GM12878 (cell line): ENCODE measurements around the gene FLT4. TPM values are rescaled to one million over a fixed set of nuclear protein-coding genes. Genes with fewer than 3 reads are reported as not detected.

Experiments
- ATAC-seq: fragments of 200-7000 bp; cut with Tn5 transposase; 3 replicates; pipeline ENCODE4 v1.9.1; 2020; ENCODE audit warnings: mild to moderate bottlenecking, moderate library complexity
- BruUV-seq: library from RNA; stranded (reverse); fragments of 400-500 nt; replicated peaks from 2 replicates; lab custom pipeline; 2021; lab: Mats Ljungman, UMichigan
- CTCF ChIA-PET: fragments of 300-600 bp; sonication (Branson Sonifier 250); formaldehyde crosslinking; extraction: SDS; loops from one replicate; lab custom pipeline; 2021; ENCODE audit warnings: inconsistent platforms; lab: Yijun Ruan, JAX
- POLR2A ChIA-PET: fragments of 350-600 bp; formaldehyde crosslinking; extraction: SDS; loops from one replicate; lab custom pipeline; 2021; ENCODE audit warnings: inconsistent platforms; lab: Charles Lee
- RAD21 ChIA-PET: fragments of 300-600 bp; sonication (Branson Sonifier 250); formaldehyde crosslinking; loops from one replicate; lab custom pipeline; 2023; ENCODE audit warnings: antibody characterized with exemption; ENCODE audit not compliant: unreplicated experiment; lab: Charles Lee
- SMC1A ChIA-PET: fragments of 300-600 bp; sonication (Branson Sonifier 250); formaldehyde crosslinking; loops from one replicate; lab custom pipeline; 2023; ENCODE audit not compliant: unreplicated experiment, uncharacterized antibody; lab: Charles Lee
- DNase-seq: peaks from one replicate; pipeline ENCODE4 v3.0.0-alpha.2; 2011; ENCODE audit warnings: low read depth, low spot score
- FAIRE-seq: peaks from 3 replicates; lab custom pipeline; 2011; peaks lifted over from hg19 to GRCh38; lab: Jason Lieb, UNC
- H2AFZ ChIP-seq: 2 replicates; pipeline ENCODE4 v1.6.0; 2011; ENCODE audit warnings: low read depth, low read length, control low read depth; ENCODE audit not compliant: control insufficient read depth
- H3K27ac ChIP-seq: 2 replicates; pipeline ENCODE4 v1.5.1; 2011; ENCODE audit warnings: control low read depth; ENCODE audit not compliant: control insufficient read depth, insufficient read depth
- H3K27me3 ChIP-seq, 2 experiments: replicated peaks in 1 of 2; 2 replicates each; pipeline versions ENCODE4 v1.6.0 to v1.6.1; 2011; ENCODE audit warnings: low read length in 1 of 2; ENCODE audit not compliant: control insufficient read depth in 2 of 2, insufficient read depth in 2 of 2
- H3K36me3 ChIP-seq, 2 experiments: 2 replicates each; pipeline ENCODE4 v1.5.1; 2011; ENCODE audit warnings: low read length in 1 of 2; ENCODE audit not compliant: control insufficient read depth in 2 of 2, insufficient read depth in 2 of 2
- H3K4me1 ChIP-seq: 2 replicates; pipeline ENCODE4 v1.6.1; 2011; ENCODE audit warnings: mild to moderate bottlenecking, low read length, moderate library complexity, mixed read lengths; ENCODE audit not compliant: control insufficient read depth, insufficient read depth
- H3K4me2 ChIP-seq: 2 replicates; pipeline ENCODE4 v1.6.0; 2011; ENCODE audit warnings: control low read depth; ENCODE audit not compliant: control insufficient read depth, insufficient read depth
- H3K4me3 ChIP-seq: fragments of 200-600 bp; sonication (generic); 2 replicates; pipeline ENCODE4 v1.5.1; 2016
- H3K79me2 ChIP-seq: 2 replicates; pipeline ENCODE4 v1.6.0; 2011; ENCODE audit warnings: low read length; ENCODE audit not compliant: control insufficient read depth, insufficient read depth
- H3K9ac ChIP-seq: 2 replicates; pipeline ENCODE4 v1.8.0; 2011; ENCODE audit warnings: low read length, control low read depth, mixed read lengths; ENCODE audit not compliant: control insufficient read depth, insufficient read depth
- H3K9me3 ChIP-seq: replicated peaks from 3 replicates; pipeline ENCODE4 v1.5.1; 2011; ENCODE audit warnings: mild to moderate bottlenecking, low read length; ENCODE audit not compliant: control insufficient read depth, insufficient read depth
- H4K20me1 ChIP-seq: 2 replicates; pipeline ENCODE4 v1.6.0; 2011; ENCODE audit not compliant: control insufficient read depth, insufficient read depth
- MEF2A ChIP-seq: IDR thresholded peaks from 2 replicates; pipeline ENCODE4 v1.6.1; 2011; ENCODE audit warnings: low read depth, mild to moderate bottlenecking, low read length, moderate library complexity; ENCODE audit not compliant: insufficient read depth
- SUZ12 ChIP-seq: fragments of 200-600 bp; sonication (generic); IDR thresholded peaks from one replicate; pipeline ENCODE4 v1.6.1; 2018; ENCODE audit warnings: antibody characterized with exemption, mild to moderate bottlenecking; ENCODE audit not compliant: unreplicated experiment
- ZNF592 ChIP-seq: fragments of 450-650 bp; IDR thresholded peaks from 2 replicates; pipeline ENCODE4 v1.6.1; 2017; ENCODE audit warnings: mild to moderate bottlenecking, moderate library complexity
- WGBS: methylation state at CpG from one replicate; pipeline ENCODE4 v1.1.6; 2016; ENCODE audit warnings: low lambda C conversion rate; ENCODE audit not compliant: insufficient replicate concordance, insufficient coverage; ENCODE audit errors: missing lambda C conversion rate; 5-methylcytosine and 5-hydroxymethylcytosine counted together
- in situ Hi-C: fragments of 300-500 bp; cut with MboI; formaldehyde crosslinking; loops from 9 replicates; pipeline ENCODE4 v1.14.3; 2018; ENCODE audit warnings: mixed read lengths
- intact Hi-C: fragments of 100-400 bp; cut with micrococcal nuclease; formaldehyde crosslinking; loops from one replicate; pipeline ENCODE4 v1.14.2; 2022; ENCODE audit not compliant: unreplicated experiment
- polyA plus RNA-seq, 11 experiments: library from polyadenylated mRNA; depleted of rRNA in 4 of 11; unstranded in 6 of 11; stranded (reverse) in 5 of 11; fragments of >200 nt; fragmentation: Nextera tagmentation in 4 of 11; fragmentation: Illumina TruSeq in 1 of 11; extraction: Ambion mirVana in 4 of 11; extraction: Trizol in 1 of 11; gene quantifications; 1 replicate in 1 of 11; 2 replicates in 10 of 11; pipeline versions ENCODE4 v1.2.1 to v1.2.3, GENCODE V29; 2011 to 2016; ENCODE audit warnings: inconsistent platforms in 2 of 11, missing spikeins in 2 of 11, low read depth in 1 of 11
- total RNA-seq, 4 experiments: library from RNA; depleted of rRNA in 3 of 4; stranded (reverse); fragments of >200 nt in 3 of 4; fragmentation: Illumina TruSeq in 1 of 4; extraction: Trizol in 1 of 4; gene quantifications; 2 replicates each; pipeline versions ENCODE4 v1.2.1 to v1.2.3, GENCODE V29; 2013 to 2021

FLT4 gene
- total and polyA plus RNA-seq, 10 of the 15 experiments (the other 5 are each of a cell fraction or from before 2014, with no cell fraction given): 0.18 TPM; not detected in 9

- no TSS peak for BruUV-seq
- POLR2A ChIA-PET: no interaction called here
- Histone ChIP-seq H3K4me1 (no peaks in the 10 kb centered on the region), H3K9me3 (no peaks in the 10 kb centered on the region), H3K36me3 (no peaks in the 10 kb centered on the region), H3K4me3 (no peak overlapping the region)
- intact Hi-C loops: no loop called here
- CTCF ChIA-PET: no interaction called here
- in situ Hi-C loops: no loop called here
- no peak for FAIRE-seq
- SMC1A ChIA-PET: no interaction called here
- TF ChIP-seq MEF2A (no peak), ZNF592 (no peak), SUZ12 (no peak)
- TF ChIP-seq, all 136 proteins: peak for 0
- no peak overlapping the region for H3K9ac ChIP-seq
- no peak for ATAC-seq
- no peak overlapping the region for H3K4me2 ChIP-seq
- H3K79me2 ChIP-seq: no peaks in the 10 kb centered on the region
- 79% methylated on average over 15 of the region's 15 CpGs for WGBS
- H4K20me1 ChIP-seq: no peaks in the 10 kb centered on the region
- H3K27ac ChIP-seq: no peak overlapping the region
- RAD21 ChIA-PET: interaction anchor here (0.7 kb wide), 1 partner anchor 585 kb away, joined by 3 read pairs; no protein-coding TSS in a partner anchor
- H2AFZ ChIP-seq: no peak overlapping the region
- DNase-seq: no peak
- no peaks in the 10 kb centered on the region; a peak in 2 of 4 replicates for H3K27me3 ChIP-seq
Observed at GRCh38 chr5:180623844-180624243, 25.6 kb downstream of the FLT4 start.
